ENCODE results near the gene TSSK6. TPM values are rescaled to one million over a fixed set of nuclear protein-coding genes. Genes with fewer than 3 reads are reported as not detected.

The TSSK6 gene
- total RNA-seq, 1 donor from 2014 or later: 6.4 TPM

GRCh38 chr19:19526581-19527370 is 11.4 kb upstream of the TSSK6 start:
- TF ChIP-seq, protein P1, sequence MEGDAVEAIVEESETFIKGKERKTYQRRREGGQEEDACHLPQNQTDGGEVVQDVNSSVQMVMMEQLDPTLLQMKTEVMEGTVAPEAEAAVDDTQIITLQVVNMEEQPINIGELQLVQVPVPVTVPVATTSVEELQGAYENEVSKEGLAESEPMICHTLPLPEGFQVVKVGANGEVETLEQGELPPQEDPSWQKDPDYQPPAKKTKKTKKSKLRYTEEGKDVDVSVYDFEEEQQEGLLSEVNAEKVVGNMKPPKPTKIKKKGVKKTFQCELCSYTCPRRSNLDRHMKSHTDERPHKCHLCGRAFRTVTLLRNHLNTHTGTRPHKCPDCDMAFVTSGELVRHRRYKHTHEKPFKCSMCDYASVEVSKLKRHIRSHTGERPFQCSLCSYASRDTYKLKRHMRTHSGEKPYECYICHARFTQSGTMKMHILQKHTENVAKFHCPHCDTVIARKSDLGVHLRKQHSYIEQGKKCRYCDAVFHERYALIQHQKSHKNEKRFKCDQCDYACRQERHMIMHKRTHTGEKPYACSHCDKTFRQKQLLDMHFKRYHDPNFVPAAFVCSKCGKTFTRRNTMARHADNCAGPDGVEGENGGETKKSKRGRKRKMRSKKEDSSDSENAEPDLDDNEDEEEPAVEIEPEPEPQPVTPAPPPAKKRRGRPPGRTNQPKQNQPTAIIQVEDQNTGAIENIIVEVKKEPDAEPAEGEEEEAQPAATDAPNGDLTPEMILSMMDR (IDR thresholded peaks at IDR 0.05; ENCODE audit: insufficient read depth, low read length, poor library complexity, severe bottlenecking): no peak
- Histone ChIP-seq H3K27me3 (ENCODE audit: control insufficient read depth, insufficient read depth, low read length) (no peaks in the 10 kb centered on the region), H3K4me3 (ENCODE audit: low read depth, low read length) (no peak overlapping the region), H3K36me3 (ENCODE audit: control insufficient read depth, insufficient read depth, low read length) (no peaks in the 10 kb centered on the region)
- no peak for DNase-seq (ENCODE audit: low read depth)

GRCh38 chr19:19525611-19526380 is 10.4 kb upstream of the TSSK6 start:
- no peaks in the 10 kb centered on the region for H3K36me3 ChIP-seq (ENCODE audit: control insufficient read depth, insufficient read depth, low read length)
- no peak overlapping the region for H3K4me3 ChIP-seq (ENCODE audit: low read depth, low read length)
- no peak for DNase-seq (ENCODE audit: low read depth)
- TF ChIP-seq, protein P1 (IDR thresholded peaks at IDR 0.05; ENCODE audit: insufficient read depth, low read length, poor library complexity, severe bottlenecking): no peak
- H3K27me3 ChIP-seq (ENCODE audit: control insufficient read depth, insufficient read depth, low read length): no peaks in the 10 kb centered on the region

GRCh38 chr19:19524053-19524452 is 8.7 kb upstream of the TSSK6 start:
- TF ChIP-seq, protein P1 (IDR thresholded peaks at IDR 0.05; ENCODE audit: insufficient read depth, low read length, poor library complexity, severe bottlenecking): no peak
- Histone ChIP-seq H3K27me3 (ENCODE audit: control insufficient read depth, insufficient read depth, low read length) (no peaks in the 10 kb centered on the region), H3K36me3 (ENCODE audit: control insufficient read depth, insufficient read depth, low read length) (no peaks in the 10 kb centered on the region), H3K4me3 (ENCODE audit: low read depth, low read length) (no peak overlapping the region)
- DNase-seq (ENCODE audit: low read depth): no peak

DNA sequence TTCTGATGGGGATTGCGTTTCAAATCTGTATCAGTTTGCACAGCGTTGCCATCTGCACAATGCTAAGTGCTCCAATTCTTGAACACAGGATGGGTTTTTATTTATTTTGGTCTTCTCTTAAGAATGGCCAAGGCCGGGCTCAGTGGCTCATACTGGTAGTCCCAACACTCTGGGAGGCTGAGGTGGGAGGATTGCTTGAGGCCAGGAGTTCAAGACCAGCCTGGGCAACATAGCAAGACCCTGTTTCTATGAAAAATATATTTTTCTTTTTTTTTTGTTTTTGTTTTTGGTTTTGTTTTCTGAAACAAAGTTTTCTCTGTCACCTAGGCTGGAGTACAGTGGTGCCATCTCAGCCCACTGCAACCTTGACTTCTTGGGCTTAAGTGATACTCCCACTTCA is 7.8 kb upstream of the TSSK6 start:
- no peak for DNase-seq (ENCODE audit: low read depth)
- no peaks in the 10 kb centered on the region for H3K36me3 ChIP-seq (ENCODE audit: control insufficient read depth, insufficient read depth, low read length)

DNA sequence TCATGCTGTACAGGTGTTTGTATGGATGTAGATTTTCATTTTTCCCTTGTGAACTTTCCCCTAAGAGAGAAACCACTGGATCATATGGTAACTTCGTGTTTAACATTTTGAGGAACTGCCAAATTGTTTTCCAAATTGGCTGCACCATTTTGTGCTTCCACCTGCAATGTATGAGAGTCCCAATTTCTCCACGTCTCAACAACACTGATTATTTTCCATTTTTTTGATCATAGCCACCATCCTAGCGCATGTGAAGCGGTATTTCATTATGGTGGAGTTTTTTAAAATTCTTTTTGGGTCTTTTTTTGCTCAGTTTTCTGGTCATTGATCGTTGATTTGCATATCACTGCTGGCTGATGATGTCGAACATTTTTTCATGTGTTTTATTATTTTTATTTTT is 5.6 kb upstream of the TSSK6 start:
- TF ChIP-seq, protein P1 (IDR thresholded peaks at IDR 0.05; ENCODE audit: insufficient read depth, low read length, poor library complexity, severe bottlenecking): no peak
- Histone ChIP-seq H3K27me3 (ENCODE audit: control insufficient read depth, insufficient read depth, low read length) (no peaks in the 10 kb centered on the region), H3K4me3 (ENCODE audit: low read depth, low read length) (no peak overlapping the region), H3K36me3 (ENCODE audit: control insufficient read depth, insufficient read depth, low read length) (no peaks in the 10 kb centered on the region)
- no peak for DNase-seq (ENCODE audit: low read depth)

More for the DNA sequence above, 7.8 kb upstream of the TSSK6 start:
- Histone ChIP-seq H3K4me3 (ENCODE audit: low read depth, low read length) (no peak overlapping the region), H3K27me3 (ENCODE audit: control insufficient read depth, insufficient read depth, low read length) (no peaks in the 10 kb centered on the region)
- TF ChIP-seq, protein P1 (IDR thresholded peaks at IDR 0.05; ENCODE audit: insufficient read depth, low read length, poor library complexity, severe bottlenecking): no peak

Measured in kidney epithelial cell (primary cell).